ENCODE data around the gene PVR.

DNA sequence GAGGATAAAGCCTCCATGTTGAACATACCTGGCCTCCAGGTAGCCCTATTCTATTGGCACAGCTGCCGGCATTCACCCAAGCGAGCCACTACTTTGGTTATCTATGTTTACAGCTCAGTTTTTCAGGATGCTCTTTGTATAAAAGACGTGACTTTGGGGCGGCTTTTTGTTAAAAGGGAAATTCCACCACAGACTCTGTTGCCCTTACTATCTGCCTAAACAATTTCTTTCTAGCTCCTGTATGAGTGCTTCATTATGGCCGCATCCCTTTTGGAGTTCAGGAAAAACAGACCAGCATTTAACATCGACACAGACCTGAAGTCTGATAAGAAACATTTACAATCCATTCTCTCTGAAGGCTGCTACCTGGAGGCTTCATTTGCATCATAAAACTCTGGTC lies 39.5 kb upstream of the PVR start:
- TF ChIP-seq, protein P1, sequence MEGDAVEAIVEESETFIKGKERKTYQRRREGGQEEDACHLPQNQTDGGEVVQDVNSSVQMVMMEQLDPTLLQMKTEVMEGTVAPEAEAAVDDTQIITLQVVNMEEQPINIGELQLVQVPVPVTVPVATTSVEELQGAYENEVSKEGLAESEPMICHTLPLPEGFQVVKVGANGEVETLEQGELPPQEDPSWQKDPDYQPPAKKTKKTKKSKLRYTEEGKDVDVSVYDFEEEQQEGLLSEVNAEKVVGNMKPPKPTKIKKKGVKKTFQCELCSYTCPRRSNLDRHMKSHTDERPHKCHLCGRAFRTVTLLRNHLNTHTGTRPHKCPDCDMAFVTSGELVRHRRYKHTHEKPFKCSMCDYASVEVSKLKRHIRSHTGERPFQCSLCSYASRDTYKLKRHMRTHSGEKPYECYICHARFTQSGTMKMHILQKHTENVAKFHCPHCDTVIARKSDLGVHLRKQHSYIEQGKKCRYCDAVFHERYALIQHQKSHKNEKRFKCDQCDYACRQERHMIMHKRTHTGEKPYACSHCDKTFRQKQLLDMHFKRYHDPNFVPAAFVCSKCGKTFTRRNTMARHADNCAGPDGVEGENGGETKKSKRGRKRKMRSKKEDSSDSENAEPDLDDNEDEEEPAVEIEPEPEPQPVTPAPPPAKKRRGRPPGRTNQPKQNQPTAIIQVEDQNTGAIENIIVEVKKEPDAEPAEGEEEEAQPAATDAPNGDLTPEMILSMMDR (IDR thresholded peaks at IDR 0.05; ENCODE audit: low read depth, low read length, missing input control), result no peak
- TF ChIP-seq, protein P2, sequence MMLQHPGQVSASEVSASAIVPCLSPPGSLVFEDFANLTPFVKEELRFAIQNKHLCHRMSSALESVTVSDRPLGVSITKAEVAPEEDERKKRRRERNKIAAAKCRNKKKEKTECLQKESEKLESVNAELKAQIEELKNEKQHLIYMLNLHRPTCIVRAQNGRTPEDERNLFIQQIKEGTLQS (IDR thresholded peaks at IDR 0.05), result no peak
- TF ChIP-seq MAX (IDR thresholded peaks at IDR 0.05), result no peak
- TF ChIP-seq RXRA (IDR thresholded peaks at IDR 0.05), result no peak
- TF ChIP-seq SP1 (IDR thresholded peaks at IDR 0.05), result no peak
- TF ChIP-seq FOXA1 (IDR thresholded peaks at IDR 0.05), result no peak
- no peak for TF ChIP-seq NR2F2 (IDR thresholded peaks at IDR 0.05)
- no peak for TF ChIP-seq JUND (IDR thresholded peaks at IDR 0.05)
- no peak for TF ChIP-seq YY1 (IDR thresholded peaks at IDR 0.05)

All from liver (tissue), 3 donors.